ENCODE results near the gene TNN.
A peak's percentile ranks its signal among the peaks of the same experiment; 100 is the strongest.

Gene TNN

GRCh38 chr1:175145899-175146528, 78.4 kb downstream of the TNN start:
- no peak overlapping the region for H3K27ac ChIP-seq (ENCODE audit: low read length)
- H3K4me2 ChIP-seq (ENCODE audit: low read length), result peak overlapping the region; percentile 67
- H3K79me2 ChIP-seq (ENCODE audit: low read length), result no peaks in the 10 kb centered on the region
- H3K36me3 ChIP-seq (replicated peaks; ENCODE audit: low read depth, low read length), result no peaks in the 10 kb centered on the region
- no peaks in the 10 kb centered on the region for H4K20me1 ChIP-seq (ENCODE audit: insufficient read depth, low read length)
- H3K9me3 ChIP-seq (ENCODE audit: insufficient read depth, low read length), result no peaks in the 10 kb centered on the region
- H3K4me3 ChIP-seq (ENCODE audit: low read length), result peak overlapping the region; percentile 38; the same call in 1 of the 2 replicates
- TF ChIP-seq EZH2phosphoT487 (IDR thresholded peaks at IDR 0.05; ENCODE audit: low read depth) (no peak), CTCF (IDR thresholded peaks at IDR 0.05; ENCODE audit: low read depth, low read length) (no peak)
- peak overlapping the region; percentile 61; the same call in 1 of the 2 replicates for H2AFZ ChIP-seq (ENCODE audit: low read depth, low read length)
- peaks cover 49% of the 10 kb centered on the region for H3K27me3 ChIP-seq (ENCODE audit: low read depth, low read length)
- H3K9ac ChIP-seq (ENCODE audit: low read length), result no peak overlapping the region
- H3K4me1 ChIP-seq (ENCODE audit: low read length), result peaks cover 14% of the 10 kb centered on the region

GRCh38 chr1:175146529-175147213, 79.0 kb downstream of the TNN start:
- Histone ChIP-seq H3K27me3 (ENCODE audit: low read depth, low read length) (peaks cover 49% of the 10 kb centered on the region), H2AFZ (ENCODE audit: low read depth, low read length) (peak overlapping the region; percentile 61; the same call in 1 of the 2 replicates), H3K79me2 (ENCODE audit: low read length) (no peaks in the 10 kb centered on the region), H3K36me3 (replicated peaks; ENCODE audit: low read depth, low read length) (no peaks in the 10 kb centered on the region), H3K4me1 (ENCODE audit: low read length) (peaks cover 14% of the 10 kb centered on the region), H3K9ac (ENCODE audit: low read length) (no peak overlapping the region), H4K20me1 (ENCODE audit: insufficient read depth, low read length) (no peaks in the 10 kb centered on the region), H3K4me2 (ENCODE audit: low read length) (peak overlapping the region; percentile 67), H3K4me3 (ENCODE audit: low read length) (peak overlapping the region; percentile 38; the same call in 1 of the 2 replicates), H3K9me3 (ENCODE audit: insufficient read depth, low read length) (no peaks in the 10 kb centered on the region), H3K27ac (ENCODE audit: low read length) (no peak overlapping the region)
- no peak for TF ChIP-seq EZH2phosphoT487 (IDR thresholded peaks at IDR 0.05; ENCODE audit: low read depth)
- peak; percentile 93 for TF ChIP-seq CTCF (IDR thresholded peaks at IDR 0.05; ENCODE audit: low read depth, low read length)

- H3K27me3 ChIP-seq (ENCODE audit: low read depth, low read length), result peaks cover 49% of the 10 kb centered on the region
- no peaks in the 10 kb centered on the region for H3K36me3 ChIP-seq (replicated peaks; ENCODE audit: low read depth, low read length)
- no peaks in the 10 kb centered on the region for H3K9me3 ChIP-seq (ENCODE audit: insufficient read depth, low read length)
- peaks cover 14% of the 10 kb centered on the region for H3K4me1 ChIP-seq (ENCODE audit: low read length)
- no peak overlapping the region for H3K4me2 ChIP-seq (ENCODE audit: low read length)
- no peaks in the 10 kb centered on the region for H3K79me2 ChIP-seq (ENCODE audit: low read length)
- H2AFZ ChIP-seq (ENCODE audit: low read depth, low read length), result no peak overlapping the region
- no peak overlapping the region for H3K4me3 ChIP-seq (ENCODE audit: low read length)
- no peaks in the 10 kb centered on the region for H4K20me1 ChIP-seq (ENCODE audit: insufficient read depth, low read length)
- H3K9ac ChIP-seq (ENCODE audit: low read length), result no peak overlapping the region
- H3K27ac ChIP-seq (ENCODE audit: low read length), result no peak overlapping the region
- TF ChIP-seq CTCF (IDR thresholded peaks at IDR 0.05; ENCODE audit: low read depth, low read length) (no peak), EZH2phosphoT487 (IDR thresholded peaks at IDR 0.05; ENCODE audit: low read depth) (no peak)
Observed at GRCh38 chr1:175147569-175147968, 79.9 kb downstream of the TNN start.

GRCh38 chr1:175148068-175148467, 80.4 kb downstream of the TNN start:
- no peaks in the 10 kb centered on the region for H4K20me1 ChIP-seq (ENCODE audit: insufficient read depth, low read length)
- H3K9ac ChIP-seq (ENCODE audit: low read length), result no peak overlapping the region

More at GRCh38 chr1:175148068-175148467, 80.4 kb downstream of the TNN start:
- Histone ChIP-seq H3K4me2 (ENCODE audit: low read length) (no peak overlapping the region), H2AFZ (ENCODE audit: low read depth, low read length) (no peak overlapping the region), H3K36me3 (replicated peaks; ENCODE audit: low read depth, low read length) (no peaks in the 10 kb centered on the region), H3K4me3 (ENCODE audit: low read length) (no peak overlapping the region), H3K4me1 (ENCODE audit: low read length) (peaks cover 18% of the 10 kb centered on the region), H3K27ac (ENCODE audit: low read length) (no peak overlapping the region), H3K79me2 (ENCODE audit: low read length) (no peaks in the 10 kb centered on the region), H3K9me3 (ENCODE audit: insufficient read depth, low read length) (no peaks in the 10 kb centered on the region), H3K27me3 (ENCODE audit: low read depth, low read length) (peaks cover 47% of the 10 kb centered on the region)
- TF ChIP-seq EZH2phosphoT487 (IDR thresholded peaks at IDR 0.05; ENCODE audit: low read depth) (no peak), CTCF (IDR thresholded peaks at IDR 0.05; ENCODE audit: low read depth, low read length) (no peak)

Data from OCI-LY3 (cell line).